Measurements from ENCODE around the gene VPS72.
"Not testable (repeated sequence)": the region's sequence is repeated elsewhere in the genome, so short reads cannot be mapped to it uniquely, and the experiment has no call there.

- not testable (repeated sequence) for TF ChIP-seq CTCF (optimal IDR thresholded peaks at IDR 0.05 in 1 of 3, IDR thresholded peaks at IDR 0.05 in 1 of 3, conservative IDR thresholded peaks at IDR 0.05 in 1 of 3; ENCODE audit: extremely low read depth in 1 of 3, insufficient read depth in 2 of 3, low read length in 3 of 3); EZH2 (IDR thresholded peaks at IDR 0.05; ENCODE audit: low read length)
Observed at GRCh38 chr1:151188667-151189066, 1.3 kb downstream of the VPS72 start.

Data from keratinocyte (primary cell).